ENCODE data around the gene CLDND2. TPM values are rescaled to one million over a fixed set of nuclear protein-coding genes. Genes with fewer than 3 reads are reported as not detected.

The CLDND2 gene
- total RNA-seq, 2 experiments from 2014 or later: 0.60 to 0.84 TPM

- H3K36me3 ChIP-seq (ENCODE audit: insufficient read depth, low read length): no peaks in the 10 kb centered on the region
- Mint-ChIP-seq H3K4me1 (ENCODE audit: low read depth) (peaks cover 74% of the 10 kb centered on the region), H3K27me3 (no peaks in the 10 kb centered on the region), H3K9me3 (no peaks in the 10 kb centered on the region), H3K4me3 (peak overlapping the region; percentile 96), H3K27ac (peak overlapping the region; percentile 84), H3K36me3 (ENCODE audit: low read depth) (peaks cover 12% of the 10 kb centered on the region)
- TF ChIP-seq, protein P1, sequence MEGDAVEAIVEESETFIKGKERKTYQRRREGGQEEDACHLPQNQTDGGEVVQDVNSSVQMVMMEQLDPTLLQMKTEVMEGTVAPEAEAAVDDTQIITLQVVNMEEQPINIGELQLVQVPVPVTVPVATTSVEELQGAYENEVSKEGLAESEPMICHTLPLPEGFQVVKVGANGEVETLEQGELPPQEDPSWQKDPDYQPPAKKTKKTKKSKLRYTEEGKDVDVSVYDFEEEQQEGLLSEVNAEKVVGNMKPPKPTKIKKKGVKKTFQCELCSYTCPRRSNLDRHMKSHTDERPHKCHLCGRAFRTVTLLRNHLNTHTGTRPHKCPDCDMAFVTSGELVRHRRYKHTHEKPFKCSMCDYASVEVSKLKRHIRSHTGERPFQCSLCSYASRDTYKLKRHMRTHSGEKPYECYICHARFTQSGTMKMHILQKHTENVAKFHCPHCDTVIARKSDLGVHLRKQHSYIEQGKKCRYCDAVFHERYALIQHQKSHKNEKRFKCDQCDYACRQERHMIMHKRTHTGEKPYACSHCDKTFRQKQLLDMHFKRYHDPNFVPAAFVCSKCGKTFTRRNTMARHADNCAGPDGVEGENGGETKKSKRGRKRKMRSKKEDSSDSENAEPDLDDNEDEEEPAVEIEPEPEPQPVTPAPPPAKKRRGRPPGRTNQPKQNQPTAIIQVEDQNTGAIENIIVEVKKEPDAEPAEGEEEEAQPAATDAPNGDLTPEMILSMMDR (IDR thresholded peaks at IDR 0.05): no peak
- CTCF ChIA-PET: no interaction called here
- DNase-seq (no peak), ATAC-seq (ENCODE audit: poor library complexity) (no peak)
- peaks cover 80% of the 10 kb centered on the region for H3K4me1 ChIP-seq (ENCODE audit: insufficient read depth, low read length)
- POLR2A ChIA-PET: interaction anchor here (0.7 to 2.0 kb wide), 2 partner anchors 27 kb away, joined by 4 to 9 read pairs; no protein-coding TSS in a partner anchor
- intact Hi-C loops (cut with DNase I, micrococcal nuclease): loop anchor here (1.0 to 10.0 kb wide), 3 partner anchors 27 to 228 kb away; no protein-coding TSS in a partner anchor
- H3K27me3 ChIP-seq (ENCODE audit: control insufficient read depth in 1 of 2, insufficient read depth in 2 of 2, low read length in 2 of 2): no peaks in the 10 kb centered on the region
- H3K4me3 ChIP-seq (ENCODE audit: low read length): peak overlapping the region; percentile 90
- no peaks in the 10 kb centered on the region for H3K9me3 ChIP-seq (ENCODE audit: control insufficient read depth in 1 of 2, insufficient read depth in 1 of 2, low read length in 2 of 2)
- H3K27ac ChIP-seq (ENCODE audit: low read depth in 1 of 2, low read length in 2 of 2): peak overlapping the region; percentile 65 to 73
These were observed 1.6 kb downstream of the CLDND2 start for GRCh38 chr19:51367255-51367564.

DNA sequence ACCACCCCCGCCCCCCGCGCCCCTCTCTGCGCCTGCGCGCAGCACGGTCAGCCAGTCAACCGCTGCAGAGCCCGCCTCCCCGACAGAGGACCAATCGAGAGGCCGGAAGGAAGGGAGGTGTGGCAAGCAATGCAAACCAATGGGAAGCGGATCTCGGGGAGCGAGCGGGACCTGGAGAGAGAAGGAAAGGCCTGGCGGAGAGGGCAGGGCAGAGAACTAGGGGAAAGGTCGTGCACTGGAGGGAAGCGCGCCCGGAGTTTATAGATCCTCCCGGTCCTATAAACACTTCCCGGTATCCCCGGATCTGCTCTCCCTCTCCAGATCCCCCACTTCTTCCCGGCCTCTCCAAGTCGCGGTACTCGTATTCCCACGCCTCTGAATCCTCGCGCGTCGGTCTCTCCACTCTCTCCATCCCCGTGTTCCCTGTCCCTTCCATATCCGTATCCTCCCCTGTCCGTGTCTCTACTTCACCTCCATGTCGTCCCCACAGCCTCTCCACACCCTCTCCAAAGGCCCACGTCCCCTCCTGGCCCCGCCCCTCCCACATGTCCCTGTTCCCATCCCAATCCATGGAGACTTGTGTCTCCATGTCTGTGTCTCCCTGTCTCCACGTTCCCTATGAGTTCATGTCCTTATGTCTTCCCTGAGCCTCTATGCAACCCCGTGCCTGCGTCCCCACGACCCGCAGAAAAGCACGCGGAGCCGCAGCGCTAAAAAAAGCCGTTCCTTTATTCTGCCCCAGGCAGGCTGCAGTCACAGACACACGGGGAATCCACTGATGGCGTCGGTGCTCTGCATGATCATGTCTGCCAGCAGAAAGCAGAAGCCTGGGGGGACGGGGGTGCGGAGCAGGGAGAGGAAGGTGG, 2.2 kb downstream of the CLDND2 start:
- CTCF ChIA-PET: no interaction called here
- ATAC-seq (ENCODE audit: poor library complexity) (peak; percentile 68), DNase-seq (peak; percentile 80 to 97 (median 89))
- H3K4me1 Mint-ChIP-seq (ENCODE audit: low read depth): peaks cover 72% of the 10 kb centered on the region
- Histone ChIP-seq H3K27ac (ENCODE audit: low read depth in 1 of 2, low read length in 2 of 2) (peak overlapping the region; percentile 69 to 73), H3K4me3 (ENCODE audit: low read length) (peak overlapping the region; percentile 90), H3K4me1 (ENCODE audit: insufficient read depth, low read length) (peaks cover 76% of the 10 kb centered on the region), H3K9me3 (ENCODE audit: control insufficient read depth in 1 of 2, insufficient read depth in 1 of 2, low read length in 2 of 2) (no peaks in the 10 kb centered on the region), H3K27me3 (ENCODE audit: control insufficient read depth in 1 of 2, insufficient read depth in 2 of 2, low read length in 2 of 2) (no peaks in the 10 kb centered on the region), H3K36me3 (ENCODE audit: insufficient read depth, low read length) (no peaks in the 10 kb centered on the region)
- peaks cover 12% of the 10 kb centered on the region for H3K36me3 Mint-ChIP-seq (ENCODE audit: low read depth)
- peak overlapping the region; percentile 96 for H3K4me3 Mint-ChIP-seq
- TF ChIP-seq, protein P1 (IDR thresholded peaks at IDR 0.05): no peak
- no peaks in the 10 kb centered on the region for H3K27me3 Mint-ChIP-seq
- intact Hi-C loops (cut with DNase I, micrococcal nuclease): loop anchor here (1.0 to 10.0 kb wide), 3 partner anchors 27 to 228 kb away; no protein-coding TSS in a partner anchor
- H3K27ac Mint-ChIP-seq: peak overlapping the region; percentile 84
- POLR2A ChIA-PET: interaction anchor here (0.7 to 2.0 kb wide), 4 partner anchors 10 to 28 kb away, joined by 4 to 9 read pairs (median 6); no protein-coding TSS in a partner anchor
- H3K9me3 Mint-ChIP-seq: no peaks in the 10 kb centered on the region

- Mint-ChIP-seq H3K4me3 (peak within 1 kb of the TSS; percentile 96), H3K27me3 (no peaks in the 10 kb centered on the region), H3K9me3 (no peaks in the 10 kb centered on the region), H3K36me3 (ENCODE audit: low read depth) (peaks cover 12% of the 10 kb centered on the region), H3K4me1 (ENCODE audit: low read depth) (peaks cover 66% of the 10 kb centered on the region), H3K27ac (peak within 1 kb of the TSS; percentile 84)
- intact Hi-C loops (cut with DNase I, micrococcal nuclease): loop anchor here in 1 of 2 experiments (10.0 kb wide), 1 partner anchor 229 kb away; no protein-coding TSS in a partner anchor
- Histone ChIP-seq H3K36me3 (ENCODE audit: insufficient read depth, low read length) (no peaks in the 10 kb centered on the region), H3K4me1 (ENCODE audit: insufficient read depth, low read length) (peaks cover 70% of the 10 kb centered on the region), H3K4me3 (ENCODE audit: low read length) (peak within 1 kb of the TSS; percentile 90), H3K27me3 (ENCODE audit: control insufficient read depth in 1 of 2, insufficient read depth in 2 of 2, low read length in 2 of 2) (no peaks in the 10 kb centered on the region), H3K27ac (ENCODE audit: low read depth in 1 of 2, low read length in 2 of 2) (peak within 1 kb of the TSS; percentile 69 to 73), H3K9me3 (ENCODE audit: control insufficient read depth in 1 of 2, insufficient read depth in 1 of 2, low read length in 2 of 2) (no peaks in the 10 kb centered on the region)
- POLR2A ChIA-PET: interaction anchor here (0.8 to 1.6 kb wide), 6 partner anchors 11 to 76 kb away, joined by 3 to 7 read pairs (median 4); partner anchors contain the start of gene VSIG10L
- CTCF ChIA-PET: no interaction called here
- DNase-seq (no peak), ATAC-seq (ENCODE audit: poor library complexity) (no peak)
- TF ChIP-seq, protein P1 (IDR thresholded peaks at IDR 0.05): no peak
These were observed 2.8 kb downstream of the CLDND2 start, which contains the start of gene ETFB for GRCh38 chr19:51365965-51366388. Gene ETFB, minus strand, starts transcription at chr19:51366388. Its CDS starts 62 bp downstream, at chr19:51366326.
